Measurements from ENCODE around the gene C1QC.

The C1QC gene

GRCh38 chr1:22683547-22683946 is 40.1 kb downstream of the C1QC start:
- DNase-seq = no peak

GRCh38 chr1:22685591-22686059 is 42.2 kb downstream of the C1QC start:
- no peak for DNase-seq

GRCh38 chr1:22687191-22687590 is 43.8 kb downstream of the C1QC start:
- no peak for DNase-seq

GRCh38 chr1:22688466-22688865 is 45.0 kb downstream of the C1QC start:
- no peak for DNase-seq

GRCh38 chr1:22689505-22689904 is 46.1 kb downstream of the C1QC start:
- no peak for DNase-seq

- DNase-seq = no peak
These were observed 47.8 kb downstream of the C1QC start for GRCh38 chr1:22691031-22691753.

GRCh38 chr1:22694172-22694571 is 50.7 kb downstream of the C1QC start:
- DNase-seq = no peak

- DNase-seq = no peak
These were observed 53.2 kb downstream of the C1QC start for GRCh38 chr1:22696610-22697009.
